ENCODE results near the gene ARHGEF19. TPM values are rescaled to one million over a fixed set of nuclear protein-coding genes. Genes with fewer than 3 reads are reported as not detected.

ARHGEF19 gene
- total and polyA plus RNA-seq, 9 of the 15 experiments (the other 6 are each of a cell fraction or from before 2014, with no cell fraction given), result 0.73 to 21.0 (median 5.2) TPM

DNA sequence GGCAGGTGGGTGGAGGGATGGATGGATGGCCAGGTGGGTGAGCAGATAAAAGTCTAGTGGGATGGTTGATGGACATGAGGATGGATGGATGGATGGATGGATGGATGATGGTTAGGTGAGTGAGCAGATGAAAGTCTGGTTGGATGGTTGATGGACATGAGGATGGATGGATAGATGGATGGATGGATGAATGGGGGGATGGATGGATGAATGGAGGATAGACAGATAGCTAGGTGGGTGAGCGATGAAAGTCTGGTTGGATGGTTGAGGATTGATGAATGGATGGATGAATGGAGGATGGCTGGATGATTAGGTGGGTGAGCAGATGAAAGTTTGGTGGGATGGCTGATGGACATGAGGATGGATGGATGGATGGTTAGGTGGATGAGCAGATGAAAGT, 9.0 kb upstream of the ARHGEF19 start (continued):
- TF ChIP-seq, protein P1, sequence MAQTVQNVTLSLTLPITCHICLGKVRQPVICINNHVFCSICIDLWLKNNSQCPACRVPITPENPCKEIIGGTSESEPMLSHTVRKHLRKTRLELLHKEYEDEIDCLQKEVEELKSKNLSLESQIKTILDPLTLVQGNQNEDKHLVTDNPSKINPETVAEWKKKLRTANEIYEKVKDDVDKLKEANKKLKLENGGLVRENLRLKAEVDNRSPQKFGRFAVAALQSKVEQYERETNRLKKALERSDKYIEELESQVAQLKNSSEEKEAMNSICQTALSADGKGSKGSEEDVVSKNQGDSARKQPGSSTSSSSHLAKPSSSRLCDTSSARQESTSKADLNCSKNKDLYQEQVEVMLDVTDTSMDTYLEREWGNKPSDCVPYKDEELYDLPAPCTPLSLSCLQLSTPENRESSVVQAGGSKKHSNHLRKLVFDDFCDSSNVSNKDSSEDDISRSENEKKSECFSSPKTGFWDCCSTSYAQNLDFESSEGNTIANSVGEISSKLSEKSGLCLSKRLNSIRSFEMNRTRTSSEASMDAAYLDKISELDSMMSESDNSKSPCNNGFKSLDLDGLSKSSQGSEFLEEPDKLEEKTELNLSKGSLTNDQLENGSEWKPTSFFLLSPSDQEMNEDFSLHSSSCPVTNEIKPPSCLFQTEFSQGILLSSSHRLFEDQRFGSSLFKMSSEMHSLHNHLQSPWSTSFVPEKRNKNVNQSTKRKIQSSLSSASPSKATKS (CRISPR knock-in tag; IDR thresholded peaks at IDR 0.05), result no peak
- peak; percentile 65 for TF ChIP-seq EHMT2 (IDR thresholded peaks at IDR 0.05)
- TF ChIP-seq ZNF239 (CRISPR knock-in tag; IDR thresholded peaks at IDR 0.05), result no peak
- TF ChIP-seq ZNF507 (tag; conservative IDR thresholded peaks at IDR 0.05), result no peak
- TF ChIP-seq, protein P2, sequence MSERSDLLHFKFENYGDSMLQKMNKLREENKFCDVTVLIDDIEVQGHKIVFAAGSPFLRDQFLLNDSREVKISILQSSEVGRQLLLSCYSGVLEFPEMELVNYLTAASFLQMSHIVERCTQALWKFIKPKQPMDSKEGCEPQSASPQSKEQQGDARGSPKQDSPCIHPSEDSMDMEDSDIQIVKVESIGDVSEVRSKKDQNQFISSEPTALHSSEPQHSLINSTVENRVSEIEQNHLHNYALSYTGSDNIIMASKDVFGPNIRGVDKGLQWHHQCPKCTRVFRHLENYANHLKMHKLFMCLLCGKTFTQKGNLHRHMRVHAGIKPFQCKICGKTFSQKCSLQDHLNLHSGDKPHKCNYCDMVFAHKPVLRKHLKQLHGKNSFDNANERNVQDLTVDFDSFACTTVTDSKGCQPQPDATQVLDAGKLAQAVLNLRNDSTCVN (CRISPR knock-in tag; IDR thresholded peaks at IDR 0.05), result peak; percentile 79; the same call in 1 of the 2 replicates
- TF ChIP-seq HIVEP1 (CRISPR knock-in tag; IDR thresholded peaks at IDR 0.05), result no peak
- TF ChIP-seq POLR2AphosphoS2 (IDR thresholded peaks at IDR 0.05; ENCODE audit: low read length), result no peak
- TF ChIP-seq MTF1 (CRISPR knock-in tag; IDR thresholded peaks at IDR 0.05; ENCODE audit: borderline replicate concordance), result no peak
- TF ChIP-seq, protein P3, sequence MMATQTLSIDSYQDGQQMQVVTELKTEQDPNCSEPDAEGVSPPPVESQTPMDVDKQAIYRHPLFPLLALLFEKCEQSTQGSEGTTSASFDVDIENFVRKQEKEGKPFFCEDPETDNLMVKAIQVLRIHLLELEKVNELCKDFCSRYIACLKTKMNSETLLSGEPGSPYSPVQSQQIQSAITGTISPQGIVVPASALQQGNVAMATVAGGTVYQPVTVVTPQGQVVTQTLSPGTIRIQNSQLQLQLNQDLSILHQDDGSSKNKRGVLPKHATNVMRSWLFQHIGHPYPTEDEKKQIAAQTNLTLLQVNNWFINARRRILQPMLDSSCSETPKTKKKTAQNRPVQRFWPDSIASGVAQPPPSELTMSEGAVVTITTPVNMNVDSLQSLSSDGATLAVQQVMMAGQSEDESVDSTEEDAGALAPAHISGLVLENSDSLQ (IDR thresholded peaks at IDR 0.05), result peak; percentile 36; the same call in 1 of the 2 replicates
- TF ChIP-seq MCM7 (IDR thresholded peaks at IDR 0.05), result peak in 1 of 2 experiments; percentile 95; a peak in 1 of 4 replicates
- TF ChIP-seq, protein P4, sequence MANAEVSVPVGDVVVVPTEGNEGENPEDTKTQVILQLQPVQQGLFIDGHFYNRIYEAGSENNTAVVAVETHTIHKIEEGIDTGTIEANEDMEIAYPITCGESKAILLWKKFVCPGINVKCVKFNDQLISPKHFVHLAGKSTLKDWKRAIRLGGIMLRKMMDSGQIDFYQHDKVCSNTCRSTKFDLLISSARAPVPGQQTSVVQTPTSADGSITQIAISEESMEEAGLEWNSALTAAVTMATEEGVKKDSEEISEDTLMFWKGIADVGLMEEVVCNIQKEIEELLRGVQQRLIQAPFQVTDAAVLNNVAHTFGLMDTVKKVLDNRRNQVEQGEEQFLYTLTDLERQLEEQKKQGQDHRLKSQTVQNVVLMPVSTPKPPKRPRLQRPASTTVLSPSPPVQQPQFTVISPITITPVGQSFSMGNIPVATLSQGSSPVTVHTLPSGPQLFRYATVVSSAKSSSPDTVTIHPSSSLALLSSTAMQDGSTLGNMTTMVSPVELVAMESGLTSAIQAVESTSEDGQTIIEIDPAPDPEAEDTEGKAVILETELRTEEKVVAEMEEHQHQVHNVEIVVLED (CRISPR knock-in tag; IDR thresholded peaks at IDR 0.05), result no peak
- TF ChIP-seq, protein P5, sequence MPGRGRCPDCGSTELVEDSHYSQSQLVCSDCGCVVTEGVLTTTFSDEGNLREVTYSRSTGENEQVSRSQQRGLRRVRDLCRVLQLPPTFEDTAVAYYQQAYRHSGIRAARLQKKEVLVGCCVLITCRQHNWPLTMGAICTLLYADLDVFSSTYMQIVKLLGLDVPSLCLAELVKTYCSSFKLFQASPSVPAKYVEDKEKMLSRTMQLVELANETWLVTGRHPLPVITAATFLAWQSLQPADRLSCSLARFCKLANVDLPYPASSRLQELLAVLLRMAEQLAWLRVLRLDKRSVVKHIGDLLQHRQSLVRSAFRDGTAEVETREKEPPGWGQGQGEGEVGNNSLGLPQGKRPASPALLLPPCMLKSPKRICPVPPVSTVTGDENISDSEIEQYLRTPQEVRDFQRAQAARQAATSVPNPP (IDR thresholded peaks at IDR 0.05; ENCODE audit: borderline replicate concordance, insufficient read depth, insufficient read length), result no peak
- no peak for TF ChIP-seq NR2F6 (CRISPR knock-in tag; IDR thresholded peaks at IDR 0.05)
- no peak; the same call in 1 of the 2 replicates for TF ChIP-seq YBX1 (IDR thresholded peaks at IDR 0.05)
- TF ChIP-seq, protein P6, sequence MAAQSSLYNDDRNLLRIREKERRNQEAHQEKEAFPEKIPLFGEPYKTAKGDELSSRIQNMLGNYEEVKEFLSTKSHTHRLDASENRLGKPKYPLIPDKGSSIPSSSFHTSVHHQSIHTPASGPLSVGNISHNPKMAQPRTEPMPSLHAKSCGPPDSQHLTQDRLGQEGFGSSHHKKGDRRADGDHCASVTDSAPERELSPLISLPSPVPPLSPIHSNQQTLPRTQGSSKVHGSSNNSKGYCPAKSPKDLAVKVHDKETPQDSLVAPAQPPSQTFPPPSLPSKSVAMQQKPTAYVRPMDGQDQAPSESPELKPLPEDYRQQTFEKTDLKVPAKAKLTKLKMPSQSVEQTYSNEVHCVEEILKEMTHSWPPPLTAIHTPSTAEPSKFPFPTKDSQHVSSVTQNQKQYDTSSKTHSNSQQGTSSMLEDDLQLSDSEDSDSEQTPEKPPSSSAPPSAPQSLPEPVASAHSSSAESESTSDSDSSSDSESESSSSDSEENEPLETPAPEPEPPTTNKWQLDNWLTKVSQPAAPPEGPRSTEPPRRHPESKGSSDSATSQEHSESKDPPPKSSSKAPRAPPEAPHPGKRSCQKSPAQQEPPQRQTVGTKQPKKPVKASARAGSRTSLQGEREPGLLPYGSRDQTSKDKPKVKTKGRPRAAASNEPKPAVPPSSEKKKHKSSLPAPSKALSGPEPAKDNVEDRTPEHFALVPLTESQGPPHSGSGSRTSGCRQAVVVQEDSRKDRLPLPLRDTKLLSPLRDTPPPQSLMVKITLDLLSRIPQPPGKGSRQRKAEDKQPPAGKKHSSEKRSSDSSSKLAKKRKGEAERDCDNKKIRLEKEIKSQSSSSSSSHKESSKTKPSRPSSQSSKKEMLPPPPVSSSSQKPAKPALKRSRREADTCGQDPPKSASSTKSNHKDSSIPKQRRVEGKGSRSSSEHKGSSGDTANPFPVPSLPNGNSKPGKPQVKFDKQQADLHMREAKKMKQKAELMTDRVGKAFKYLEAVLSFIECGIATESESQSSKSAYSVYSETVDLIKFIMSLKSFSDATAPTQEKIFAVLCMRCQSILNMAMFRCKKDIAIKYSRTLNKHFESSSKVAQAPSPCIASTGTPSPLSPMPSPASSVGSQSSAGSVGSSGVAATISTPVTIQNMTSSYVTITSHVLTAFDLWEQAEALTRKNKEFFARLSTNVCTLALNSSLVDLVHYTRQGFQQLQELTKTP (IDR thresholded peaks at IDR 0.05; ENCODE audit: low read depth in 1 of 2, partially characterized antibody in 2 of 2), result no peak
- no peak for TF ChIP-seq POLR3A (IDR thresholded peaks at IDR 0.05; ENCODE audit: borderline replicate concordance, extremely low read depth, insufficient read depth, insufficient read length)
- no peak for TF ChIP-seq SNRNP70 (optimal IDR thresholded peaks at IDR 0.05; ENCODE audit: low read depth, low read length)

Measured in K562 (cell line).